BJ (cell line): ENCODE results near the gene SLC15A3. TPM values are rescaled to one million over a fixed set of nuclear protein-coding genes. Genes with fewer than 3 reads are reported as not detected.

Experiments used
- CTCF ChIA-PET: fragments of 350-600 bp; formaldehyde crosslinking; extraction: SDS; loops from one replicate; lab custom pipeline; 2021; ENCODE audit warnings: antibody characterized with exemption, inconsistent platforms; lab: Yijun Ruan, JAX
- POLR2A ChIA-PET: fragments of 300-600 bp; sonication (Branson Sonifier 250); formaldehyde crosslinking; extraction: SDS; loops from one replicate; lab custom pipeline; 2021; ENCODE audit warnings: antibody characterized with exemption; lab: Charles Lee
- DNase-seq: peaks from one replicate; pipeline ENCODE4 v3.0.0-alpha.2; 2011; ENCODE audit warnings: low read depth
- H3K27me3 ChIP-seq: 2 replicates; pipeline ENCODE4 v1.6.0; 2011; ENCODE audit warnings: low read length; ENCODE audit not compliant: control insufficient read depth, insufficient read depth
- H3K36me3 ChIP-seq: 2 replicates; pipeline ENCODE4 v1.5.1; 2011; ENCODE audit warnings: low read length; ENCODE audit not compliant: control insufficient read depth, insufficient read depth
- H3K4me3 ChIP-seq: 2 replicates; pipeline ENCODE4 v1.5.1; 2011; ENCODE audit warnings: low read depth, mild to moderate bottlenecking, control low read depth, low read length
- CTCF ChIP-seq: IDR thresholded peaks from 2 replicates; pipeline ENCODE4 v1.5.1; 2011; ENCODE audit warnings: low read depth, mild to moderate bottlenecking, control low read depth, inconsistent platforms, low read length, moderate library complexity; ENCODE audit not compliant: insufficient read depth
- polyA plus RNA-seq: library from polyadenylated mRNA; depleted of rRNA; stranded (reverse); fragments of >200 nt; gene quantifications from 2 replicates; pipeline ENCODE4 v1.2.3, GENCODE V29; 2011

The SLC15A3 gene
- polyA plus RNA-seq, 1 experiment = 14.1 TPM

GRCh38 chr11:60918939-60919265 is 33.1 kb downstream of the SLC15A3 start:
- POLR2A ChIA-PET = no interaction called here
- DNase-seq = no peak

GRCh38 chr11:60918251-60918938 is 33.6 kb downstream of the SLC15A3 start:
- CTCF ChIA-PET = interaction anchor here (0.7 to 1.4 kb wide), 3 partner anchors 19 to 88 kb away, joined by 3 to 5 read pairs (median 3); no protein-coding TSS in a partner anchor
- Histone ChIP-seq H3K27me3 (no peaks in the 10 kb centered on the region), H3K36me3 (peaks cover 10% of the 10 kb centered on the region), H3K4me3 (no peak overlapping the region)
- TF ChIP-seq CTCF = no peak
- POLR2A ChIA-PET = no interaction called here
- no peak for DNase-seq

More at GRCh38 chr11:60918939-60919265, 33.1 kb downstream of the SLC15A3 start:
- no peaks in the 10 kb centered on the region for H3K27me3 ChIP-seq
- TF ChIP-seq CTCF = no peak
- CTCF ChIA-PET = interaction anchor here (0.7 to 1.4 kb wide), 3 partner anchors 19 to 88 kb away, joined by 3 to 5 read pairs (median 3); no protein-coding TSS in a partner anchor
- H3K4me3 ChIP-seq = no peak overlapping the region
- H3K36me3 ChIP-seq = peaks cover 10% of the 10 kb centered on the region

GRCh38 chr11:60917267-60917666 is 34.7 kb downstream of the SLC15A3 start:
- H3K27me3 ChIP-seq = no peaks in the 10 kb centered on the region
- no peak overlapping the region for H3K4me3 ChIP-seq
- no peak for TF ChIP-seq CTCF
- H3K36me3 ChIP-seq = peaks cover 9% of the 10 kb centered on the region
- DNase-seq = no peak
- ChIA-PET POLR2A (no interaction called here), CTCF (interaction anchor here (0.7 kb wide), 1 partner anchor 30 kb away, joined by 3 read pairs; no protein-coding TSS in a partner anchor)

GRCh38 chr11:60916669-60917206 is 35.2 kb downstream of the SLC15A3 start:
- no peak for TF ChIP-seq CTCF
- ChIA-PET CTCF (interaction anchor here (0.7 kb wide), 1 partner anchor 29 kb away, joined by 3 read pairs; no protein-coding TSS in a partner anchor), POLR2A (no interaction called here)
- H3K36me3 ChIP-seq = peaks cover 7% of the 10 kb centered on the region
- H3K4me3 ChIP-seq = no peak overlapping the region
- DNase-seq = no peak
- no peaks in the 10 kb centered on the region for H3K27me3 ChIP-seq

GRCh38 chr11:60915248-60915914 is 36.6 kb downstream of the SLC15A3 start:
- CTCF ChIA-PET = interaction anchor here (0.5 to 1.5 kb wide), 12 partner anchors 8 to 287 kb away, joined by 3 to 5 read pairs (median 3); partner anchors contain the start of gene TMEM132A
- POLR2A ChIA-PET = interaction anchor here (0.7 kb wide), 1 partner anchor 454 kb away, joined by 3 read pairs; no protein-coding TSS in a partner anchor
- Histone ChIP-seq H3K36me3 (no peaks in the 10 kb centered on the region), H3K4me3 (peak overlapping the region; percentile 66), H3K27me3 (no peaks in the 10 kb centered on the region)
- TF ChIP-seq CTCF = peak; percentile 49
- no peak for DNase-seq
